Stimulated activated CD4-positive, alpha-beta T cell treated with anti-CD3 and anti-CD28 coated beads, Interleukin-1b, Interleukin-23, amount 100 ng/mL, for 4 hours (primary cell): Measurements from ENCODE around the gene SH3PXD2A.
"Not testable (repeated sequence)": the region's sequence is repeated elsewhere in the genome, so short reads cannot be mapped to it uniquely, and the experiment has no call there.

Experiments used
- DNase-seq, 2 donors: peaks; one replicate each; pipeline ENCODE4 v3.0.0-alpha.2; 2020; ENCODE audit warnings: low read depth in 2 of 2

The SH3PXD2A gene

GRCh38 chr10:103747193-103747865 lies 108.0 kb downstream of the SH3PXD2A start:
- no peak for DNase-seq

- DNase-seq = no peak
Measured at GRCh38 chr10:103746598-103746997, 108.8 kb downstream of the SH3PXD2A start.

GRCh38 chr10:103745341-103746247 lies 109.8 kb downstream of the SH3PXD2A start:
- peak; percentile 48 to 49 for DNase-seq

- no peak for DNase-seq
Measured at GRCh38 chr10:103742824-103743223, 112.6 kb downstream of the SH3PXD2A start.

- DNase-seq = no peak
Measured at GRCh38 chr10:103740611-103741010, 114.8 kb downstream of the SH3PXD2A start.

- DNase-seq = no peak
Measured at GRCh38 chr10:103739039-103739764, 116.2 kb downstream of the SH3PXD2A start.

GRCh38 chr10:103737735-103738367 lies 117.5 kb downstream of the SH3PXD2A start:
- DNase-seq = no peak

GRCh38 chr10:103736763-103737162 lies 118.6 kb downstream of the SH3PXD2A start:
- DNase-seq = no peak

GRCh38 chr10:103736044-103736443 lies 119.3 kb downstream of the SH3PXD2A start:
- no peak for DNase-seq

- DNase-seq = no peak
Measured at GRCh38 chr10:103734731-103735130, 120.6 kb downstream of the SH3PXD2A start.

GRCh38 chr10:103733045-103733419 lies 122.3 kb downstream of the SH3PXD2A start:
- DNase-seq = no peak

- no peak for DNase-seq
Measured at GRCh38 chr10:103732339-103733044, 122.9 kb downstream of the SH3PXD2A start.

GRCh38 chr10:103731609-103732270 lies 123.6 kb downstream of the SH3PXD2A start:
- no peak for DNase-seq

GRCh38 chr10:103731026-103731425 lies 124.3 kb downstream of the SH3PXD2A start:
- not testable (repeated sequence) for DNase-seq

- no peak for DNase-seq
Measured at GRCh38 chr10:103729851-103730250, 125.5 kb downstream of the SH3PXD2A start.

GRCh38 chr10:103727991-103728689 lies 127.2 kb downstream of the SH3PXD2A start:
- DNase-seq = no peak

GRCh38 chr10:103727546-103727963 lies 127.8 kb downstream of the SH3PXD2A start:
- DNase-seq = no peak

- no peak for DNase-seq
Measured at GRCh38 chr10:103726637-103727036, 128.7 kb downstream of the SH3PXD2A start.

- DNase-seq = no peak
Measured at GRCh38 chr10:103725242-103725641, 130.1 kb downstream of the SH3PXD2A start.

GRCh38 chr10:103724771-103725170 lies 130.6 kb downstream of the SH3PXD2A start:
- no peak for DNase-seq
